WTC11 (cell line): ENCODE measurements around the gene GSG1L.

Experiments used
- ATF2 ChIP-seq: sonication (generic); formaldehyde crosslinking; IDR thresholded peaks from 2 replicates; pipeline ENCODE4 v1.8.1; 2022; ENCODE audit warnings: low read depth, missing genetic modification reagents, borderline replicate concordance
- ATF3 ChIP-seq: sonication (generic); formaldehyde crosslinking; conservative IDR thresholded peaks from 2 replicates; pipeline ENCODE4 v1.8.1; 2022; ENCODE audit warnings: mild to moderate bottlenecking, missing genetic modification reagents
- CBFB ChIP-seq: sonication (generic); formaldehyde crosslinking; IDR thresholded peaks from 2 replicates; pipeline ENCODE4 v1.8.1; 2022; ENCODE audit warnings: mild to moderate bottlenecking, low read depth, missing genetic modification reagents
- CTCF ChIP-seq: fragments of 200-600 bp; IDR thresholded peaks from 2 replicates; pipeline ENCODE4 v1.8.0; 2022; ENCODE audit warnings: antibody characterized with exemption
- IRF1 ChIP-seq: sonication (generic); formaldehyde crosslinking; IDR thresholded peaks from 2 replicates; pipeline ENCODE4 v1.8.0; 2023; ENCODE audit warnings: missing genetic modification reagents
- MAX ChIP-seq: sonication (generic); formaldehyde crosslinking; IDR thresholded peaks from 2 replicates; pipeline ENCODE4 v1.8.0; 2022; ENCODE audit warnings: mild to moderate bottlenecking, missing genetic modification reagents
- NFATC4 ChIP-seq: fragments of 250-450 bp; sonication (Bioruptor Pico); IDR thresholded peaks from 2 replicates; pipeline ENCODE4 v1.9.0; 2021; ENCODE audit warnings: mild to moderate bottlenecking
- SP1 ChIP-seq: sonication (generic); formaldehyde crosslinking; conservative IDR thresholded peaks from 2 replicates; pipeline ENCODE4 v1.8.1; 2022; ENCODE audit warnings: missing genetic modification reagents
- TCF7 ChIP-seq: sonication (generic); formaldehyde crosslinking; IDR thresholded peaks from 2 replicates; pipeline ENCODE4 v1.8.0; 2022; ENCODE audit warnings: mild to moderate bottlenecking, low read depth, missing genetic modification reagents, moderate library complexity
- USF1 ChIP-seq: sonication (generic); formaldehyde crosslinking; IDR thresholded peaks from 2 replicates; pipeline ENCODE4 v1.8.0; 2022; ENCODE audit warnings: mild to moderate bottlenecking, missing genetic modification reagents
- ZNF423 ChIP-seq: fragments of 250-450 bp; sonication (Bioruptor Pico); IDR thresholded peaks from 2 replicates; pipeline ENCODE4 v2.1.2; 2022; ENCODE audit warnings: mild to moderate bottlenecking, moderate library complexity

GRCh38 chr16:28041615-28042014, 21.9 kb downstream of the GSG1L start:
- TF ChIP-seq NFATC4 (CRISPR knock-in tag) (no peak), CTCF (no peak), MAX (CRISPR knock-in tag) (no peak), ZNF423 (CRISPR knock-in tag) (no peak), TCF7 (CRISPR knock-in tag) (no peak), IRF1 (CRISPR knock-in tag) (no peak), ATF2 (CRISPR knock-in tag) (no peak), CBFB (CRISPR knock-in tag) (no peak), ATF3 (CRISPR knock-in tag) (no peak), USF1 (CRISPR knock-in tag) (no peak), SP1 (no peak)
